ENCODE results near the gene GNB2.
"Not testable (repeated sequence)": the region's sequence is repeated elsewhere in the genome, so short reads cannot be mapped to it uniquely, and the experiment has no call there.

DNA sequence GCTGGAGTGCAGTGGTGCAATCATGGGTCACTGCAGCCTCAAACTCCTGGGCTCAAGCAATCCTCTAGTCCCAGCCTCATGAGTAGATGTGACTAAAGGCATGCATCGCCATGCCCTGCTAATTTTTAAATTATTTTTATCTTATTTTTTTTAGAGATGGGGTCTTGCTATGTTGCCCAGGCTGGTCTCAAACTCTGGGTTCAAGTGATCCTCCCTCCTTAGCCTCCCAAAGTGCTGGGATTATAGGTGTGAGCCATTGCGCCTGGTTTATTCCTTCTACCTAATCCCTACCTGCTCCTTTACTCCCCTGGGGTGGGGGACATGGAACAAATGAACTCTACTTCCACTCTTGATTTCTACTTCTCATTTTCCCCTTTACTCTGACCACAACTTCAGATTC is 50.8 kb downstream of the GNB2 start:
- not testable (repeated sequence) for TF ChIP-seq CTCF, POLR2AphosphoS5, POLR2A, EP300 (IDR thresholded peaks at IDR 0.05)

Data from stomach (tissue), 4 donors.